ENCODE measurements around the gene HOXA3. TPM values are rescaled to one million over a fixed set of nuclear protein-coding genes. Genes with fewer than 3 reads are reported as not detected.
A peak's percentile ranks its signal among the peaks of the same experiment; 100 is the strongest.

HOXA3 gene
- polyA plus RNA-seq, 2 of the 4 experiments (the other 2 are of a cell fraction) = 3.3 to 8.7 TPM

GRCh38 chr7:27169658-27170425 is 17.5 kb upstream of the HOXA3 start:
- ATAC-seq (peak; percentile 70 to 75), DNase-seq (ENCODE audit: low read depth in 1 of 2, low spot score in 1 of 2) (peak in 1 of 2 experiments; percentile 30), FAIRE-seq (no peak)
- TF ChIP-seq RARB (CRISPR knock-in tag; IDR thresholded peaks at IDR 0.05) (no peak), PHF8 (IDR thresholded peaks at IDR 0.05; ENCODE audit: borderline replicate concordance, low read depth) (no peak), POLR2A (IDR thresholded peaks at IDR 0.05; ENCODE audit: low read length) (no peak; the same call in 1 of the 2 replicates), RAD21 (conservative IDR thresholded peaks at IDR 0.05 in 1 of 2, IDR thresholded peaks at IDR 0.05 in 1 of 2) (no peak), MYC (IDR thresholded peaks at IDR 0.05; ENCODE audit: borderline replicate concordance, low read length) (no peak), GATA3 (IDR thresholded peaks at IDR 0.05; ENCODE audit: borderline replicate concordance) (no peak), HOXB5 (CRISPR knock-in tag; IDR thresholded peaks at IDR 0.05) (no peak), MAZ (IDR thresholded peaks at IDR 0.05; ENCODE audit: borderline replicate concordance, low read depth, low read length) (no peak), CHD4 (IDR thresholded peaks at IDR 0.05; ENCODE audit: borderline replicate concordance) (no peak), CBX8 (IDR thresholded peaks at IDR 0.05) (no peak), ELK1 (IDR thresholded peaks at IDR 0.05; ENCODE audit: low read depth, low read length) (no peak), BCL3 (IDR thresholded peaks at IDR 0.05) (no peak), JUN (IDR thresholded peaks at IDR 0.05) (peak in 1 of 2 experiments; percentile 30; a peak in 1 of 5 replicates), RNF2 (IDR thresholded peaks at IDR 0.05; ENCODE audit: borderline replicate concordance, low read depth) (no peak), HMGXB4 (CRISPR knock-in tag; IDR thresholded peaks at IDR 0.05; ENCODE audit: borderline replicate concordance) (no peak), EHF (CRISPR knock-in tag; IDR thresholded peaks at IDR 0.05) (no peak), TP53 (CRISPR knock-in tag; IDR thresholded peaks at IDR 0.05) (peak; percentile 45; the same call in 1 of the 2 replicates)
- POLR2A ChIA-PET = interaction anchor here (0.6 to 0.8 kb wide), 2 partner anchors 19 to 628 kb away, joined by 3 read pairs; no protein-coding TSS in a partner anchor
- Histone ChIP-seq H3K4me1 (peaks cover 4% of the 10 kb centered on the region; the same call in 1 of the 3 replicates), H3K9me3 (no peaks in the 10 kb centered on the region), H3K4me2 (peak overlapping the region; percentile 73), H3K4me3 (peak overlapping the region; percentile 55), H3K27ac (peak overlapping the region; percentile 79 to 93)
- CTCF ChIA-PET = interaction anchor here (1.5 to 6.1 kb wide), 4 partner anchors 8 to 800 kb away, joined by 4 to 47 read pairs (median 20); no protein-coding TSS in a partner anchor
- WGBS (ENCODE audit: missing lambda C conversion rate) = 43% methylated on average over 34 of the region's 46 CpGs

GRCh38 chr7:27168265-27168947 is 16.0 kb upstream of the HOXA3 start:
- FAIRE-seq (no peak), ATAC-seq (no peak), DNase-seq (ENCODE audit: low read depth in 1 of 2, low spot score in 1 of 2) (no peak)
- peaks cover 4% of the 10 kb centered on the region; the same call in 1 of the 3 replicates for H3K4me1 ChIP-seq
- ChIA-PET CTCF (interaction anchor here (0.7 to 4.5 kb wide), 6 partner anchors 8 to 806 kb away, joined by 3 to 33 read pairs (median 3); no protein-coding TSS in a partner anchor), POLR2A (interaction anchor here (1.2 kb wide), 1 partner anchor 17 kb away, joined by 4 read pairs; no protein-coding TSS in a partner anchor)
- H3K9me3 ChIP-seq = no peaks in the 10 kb centered on the region
- no peak overlapping the region; the same call in 2 of the 3 replicates for H3K4me2 ChIP-seq
- no peak overlapping the region for H3K4me3 ChIP-seq
- no peak overlapping the region for H3K27ac ChIP-seq
- TF ChIP-seq MAX (IDR thresholded peaks at IDR 0.05) = no peak
- no peak for TF ChIP-seq ZSCAN20 (CRISPR knock-in tag; IDR thresholded peaks at IDR 0.05)
- no peak for TF ChIP-seq POLR2AphosphoS2 (conservative IDR thresholded peaks at IDR 0.05; ENCODE audit: low read length)
- no peak for TF ChIP-seq RFX5 (IDR thresholded peaks at IDR 0.05)
- TF ChIP-seq GATA3 (IDR thresholded peaks at IDR 0.05; ENCODE audit: borderline replicate concordance) = no peak
- no peak for TF ChIP-seq CHD2 (IDR thresholded peaks at IDR 0.05; ENCODE audit: low read length, partially characterized antibody)
- no peak for TF ChIP-seq TFCP2L1 (CRISPR knock-in tag; IDR thresholded peaks at IDR 0.05)
- no peak for TF ChIP-seq PBX3 (IDR thresholded peaks at IDR 0.05)
- TF ChIP-seq MAFK (IDR thresholded peaks at IDR 0.05; ENCODE audit: partially characterized antibody) = no peak
- no peak for TF ChIP-seq EHF (CRISPR knock-in tag; IDR thresholded peaks at IDR 0.05)
- TF ChIP-seq BHLHE40 (IDR thresholded peaks at IDR 0.05; ENCODE audit: low read depth, low read length) = no peak
- TF ChIP-seq FOXS1 (CRISPR knock-in tag; IDR thresholded peaks at IDR 0.05) = no peak
- 91% methylated on average over 24 of the region's 25 CpGs for WGBS (ENCODE audit: missing lambda C conversion rate)
